GM06990 (cell line): ENCODE data around the gene ABCA5.

ENCODE experiments used
- DNase-seq: peaks from one replicate; pipeline ENCODE4 v3.0.0-alpha.2; 2011; ENCODE audit not compliant: insufficient read length; ENCODE audit errors: extremely low read depth
- H3K27me3 ChIP-seq: replicated peaks from 2 replicates; pipeline ENCODE4 v1.6.0; 2011; ENCODE audit warnings: low read length; ENCODE audit not compliant: control insufficient read depth, insufficient read depth
- H3K36me3 ChIP-seq: 2 replicates; pipeline ENCODE4 v1.5.1; 2011; ENCODE audit warnings: low read length; ENCODE audit not compliant: control insufficient read depth, insufficient read depth
- H3K4me3 ChIP-seq: replicated peaks from 2 replicates; pipeline ENCODE4 v1.5.1; 2011; ENCODE audit warnings: low read depth, mild to moderate bottlenecking, control low read depth, low read length
- CTCF ChIP-seq: IDR thresholded peaks from 2 replicates; pipeline ENCODE4 v1.5.1; 2011; ENCODE audit warnings: low read length, control low read depth, mild to moderate bottlenecking, inconsistent platforms; ENCODE audit not compliant: insufficient read depth, poor library complexity, severe bottlenecking

The ABCA5 gene

GRCh38 chr17:69327060-69327831 is at the start of gene ABCA5:
Gene ABCA5 (minus strand): TSS chr17:69327133. CDS start chr17:69314415, 12,718 bp downstream.
- peak; percentile 99 for DNase-seq
- H3K27me3 ChIP-seq = no peaks in the 10 kb centered on the region
- H3K36me3 ChIP-seq = no peaks in the 10 kb centered on the region
- peak within 1 kb of the TSS; percentile 90 for H3K4me3 ChIP-seq
- no peak for TF ChIP-seq CTCF

- no peak for TF ChIP-seq CTCF
- Histone ChIP-seq H3K27me3 (no peaks in the 10 kb centered on the region), H3K4me3 (no peak overlapping the region), H3K36me3 (no peaks in the 10 kb centered on the region)
- no peak for DNase-seq
Measured at GRCh38 chr17:69375229-69375628, 48.3 kb upstream of the ABCA5 start.

GRCh38 chr17:69373069-69373468 is 46.1 kb upstream of the ABCA5 start:
- no peak for DNase-seq
- no peaks in the 10 kb centered on the region for H3K36me3 ChIP-seq
- H3K27me3 ChIP-seq = no peaks in the 10 kb centered on the region
- TF ChIP-seq CTCF = no peak
- no peak overlapping the region for H3K4me3 ChIP-seq

GRCh38 chr17:69367298-69367697 is 40.4 kb upstream of the ABCA5 start:
- DNase-seq = peak; percentile 9
- no peak overlapping the region for H3K4me3 ChIP-seq
- TF ChIP-seq CTCF = no peak
- no peaks in the 10 kb centered on the region for H3K27me3 ChIP-seq
- H3K36me3 ChIP-seq = no peaks in the 10 kb centered on the region

GRCh38 chr17:69363488-69364210 is 36.7 kb upstream of the ABCA5 start:
- no peak for DNase-seq
- Histone ChIP-seq H3K4me3 (no peak overlapping the region), H3K36me3 (no peaks in the 10 kb centered on the region), H3K27me3 (no peaks in the 10 kb centered on the region)
- TF ChIP-seq CTCF = no peak
